GM12878 (cell line): ENCODE data around the gene HMG20B. TPM values are rescaled to one million over a fixed set of nuclear protein-coding genes. Genes with fewer than 3 reads are reported as not detected.

ENCODE experiments used
- ATF7 ChIP-seq: fragments of 450-650 bp; IDR thresholded peaks from 2 replicates; pipeline ENCODE4 v1.6.1; 2016; ENCODE audit warnings: low read depth, mild to moderate bottlenecking
- BACH1 ChIP-seq: fragments of 450-650 bp; IDR thresholded peaks from 2 replicates; pipeline ENCODE4 v1.6.1; 2017; ENCODE audit warnings: mild to moderate bottlenecking, borderline replicate concordance
- CHD4 ChIP-seq: fragments of 200-600 bp; sonication (generic); IDR thresholded peaks from 2 replicates; pipeline ENCODE4 v1.6.1; 2016; ENCODE audit warnings: mild to moderate bottlenecking
- CTCF ChIP-seq, 3 experiments: IDR thresholded peaks in 2 of 3; conservative IDR thresholded peaks in 1 of 3; 2 replicates each; pipeline ENCODE4 v1.5.1; 2011; ENCODE audit warnings: low read depth in 3 of 3, low read length in 3 of 3, mild to moderate bottlenecking in 3 of 3, control low read depth in 2 of 3, moderate library complexity in 2 of 3, inconsistent platforms in 1 of 3, mixed read lengths in 1 of 3; ENCODE audit not compliant: control insufficient read depth in 2 of 3, insufficient read depth in 1 of 3; ENCODE audit errors: extremely low read depth in 1 of 3
- EP300 ChIP-seq, 2 experiments: fragments of 150-350 bp in 1 of 2; IDR thresholded peaks; 2 replicates each; pipeline ENCODE4 v1.6.1; 2011 to 2012; ENCODE audit warnings: low read depth in 2 of 2, low read length in 2 of 2, borderline replicate concordance in 1 of 2, improper control_type of control experiment in 1 of 2, inconsistent platforms in 1 of 2; ENCODE audit not compliant: control insufficient read depth in 1 of 2
- FOS ChIP-seq: IDR thresholded peaks from 3 replicates; pipeline ENCODE4 v1.6.1; 2011; ENCODE audit warnings: borderline replicate concordance; ENCODE audit not compliant: insufficient read length; ENCODE audit errors: extremely low read depth
- GABPA ChIP-seq: IDR thresholded peaks from 2 replicates; pipeline ENCODE4 v1.6.1; 2014; ENCODE audit warnings: antibody characterized with exemption, low read depth, mild to moderate bottlenecking, inconsistent platforms
- MEF2A ChIP-seq: IDR thresholded peaks from 2 replicates; pipeline ENCODE4 v1.6.1; 2011; ENCODE audit warnings: low read depth, mild to moderate bottlenecking, low read length, moderate library complexity; ENCODE audit not compliant: insufficient read depth
- MEF2B ChIP-seq: fragments of 450-650 bp; IDR thresholded peaks from 2 replicates; pipeline ENCODE4 v1.6.1; 2018; ENCODE audit warnings: mild to moderate bottlenecking, moderate library complexity; ENCODE audit not compliant: partially characterized antibody, poor library complexity, severe bottlenecking
- MYC ChIP-seq: IDR thresholded peaks from 2 replicates; pipeline ENCODE4 v1.6.1; 2011; ENCODE audit warnings: mild to moderate bottlenecking, low read length, moderate library complexity, inconsistent platforms; ENCODE audit not compliant: insufficient read depth, insufficient replicate concordance, insufficient read length, severe bottlenecking
- NBN ChIP-seq: fragments of 450-650 bp; IDR thresholded peaks from 2 replicates; pipeline ENCODE4 v1.6.1; 2016
- NR2C1 ChIP-seq: fragments of 450-650 bp; IDR thresholded peaks from 2 replicates; pipeline ENCODE4 v1.6.1; 2017; ENCODE audit warnings: antibody characterized with exemption, mild to moderate bottlenecking, moderate library complexity
- NR2F1 ChIP-seq: fragments of 450-650 bp; conservative IDR thresholded peaks from 2 replicates; pipeline ENCODE4 v1.6.1; 2017; ENCODE audit warnings: mild to moderate bottlenecking
- POLR2A ChIP-seq: IDR thresholded peaks from 2 replicates; pipeline ENCODE4 v1.6.1; 2011; ENCODE audit warnings: low read depth, mild to moderate bottlenecking, low read length
- POLR2AphosphoS5 ChIP-seq: IDR thresholded peaks from 2 replicates; pipeline ENCODE4 v1.6.1; 2011; ENCODE audit warnings: mild to moderate bottlenecking, low read length, inconsistent platforms
- PRDM15 ChIP-seq: fragments of 450-650 bp; formaldehyde crosslinking; IDR thresholded peaks from 2 replicates; pipeline ENCODE4 v1.4.0; 2020; ENCODE audit warnings: mild to moderate bottlenecking, moderate library complexity
- SMC3 ChIP-seq: IDR thresholded peaks from 2 replicates; pipeline ENCODE4 v1.6.1; 2011; ENCODE audit warnings: low read length, improper control_type of control experiment, borderline replicate concordance
- SRF ChIP-seq, 2 experiments: IDR thresholded peaks; 2 replicates each; pipeline ENCODE4 v1.6.1; 2011; ENCODE audit warnings: low read depth in 2 of 2, low read length in 2 of 2, mild to moderate bottlenecking in 1 of 2, moderate library complexity in 1 of 2
- SUPT20H ChIP-seq: IDR thresholded peaks from 2 replicates; pipeline ENCODE4 v1.6.1; 2011; ENCODE audit warnings: low read depth, mild to moderate bottlenecking, low read length, moderate library complexity, borderline replicate concordance; ENCODE audit not compliant: control insufficient read depth
- USF1 ChIP-seq: IDR thresholded peaks from 2 replicates; pipeline ENCODE4 v1.6.1; 2011; ENCODE audit warnings: borderline replicate concordance, low read depth, mild to moderate bottlenecking, moderate library complexity, mixed read lengths, low read length; ENCODE audit not compliant: insufficient read depth; ENCODE audit errors: extremely low read length
- YBX1 ChIP-seq: fragments of 450-650 bp; IDR thresholded peaks from 2 replicates; pipeline ENCODE4 v1.6.1; 2016; ENCODE audit warnings: antibody characterized with exemption
- polyA plus RNA-seq, 11 experiments: library from polyadenylated mRNA; depleted of rRNA in 4 of 11; unstranded in 6 of 11; stranded (reverse) in 5 of 11; fragments of >200 nt; fragmentation: Nextera tagmentation in 4 of 11; fragmentation: Illumina TruSeq in 1 of 11; extraction: Ambion mirVana in 4 of 11; extraction: Trizol in 1 of 11; gene quantifications; 1 replicate in 1 of 11; 2 replicates in 10 of 11; pipeline versions ENCODE4 v1.2.1 to v1.2.3, GENCODE V29; 2011 to 2016; ENCODE audit warnings: inconsistent platforms in 2 of 11, missing spikeins in 2 of 11, low read depth in 1 of 11
- total RNA-seq, 4 experiments: library from RNA; depleted of rRNA in 3 of 4; stranded (reverse); fragments of >200 nt in 3 of 4; fragmentation: Illumina TruSeq in 1 of 4; extraction: Trizol in 1 of 4; gene quantifications; 2 replicates each; pipeline versions ENCODE4 v1.2.1 to v1.2.3, GENCODE V29; 2013 to 2021

Gene HMG20B
- total and polyA plus RNA-seq, 10 of the 15 experiments (the other 5 are each of a cell fraction or from before 2014, with no cell fraction given): 0.37 to 92.7 (median 47.0) TPM

- TF ChIP-seq SUPT20H: no peak
- peak; percentile 43; the same call in 1 of the 2 replicates for TF ChIP-seq ATF7
- peak; percentile 62; the same call in 1 of the 2 replicates for TF ChIP-seq NR2C1
- no peak for TF ChIP-seq USF1
- TF ChIP-seq YBX1: no peak
- no peak for TF ChIP-seq SMC3
- peak; percentile 98 for TF ChIP-seq MYC
- no peak for TF ChIP-seq CTCF (IDR thresholded peaks at IDR 0.05 in 2 of 3, conservative IDR thresholded peaks at IDR 0.05 in 1 of 3; ENCODE audit: control insufficient read depth in 2 of 3, extremely low read depth in 1 of 3, insufficient read depth in 1 of 3, low read depth in 3 of 3, low read length in 3 of 3)
- TF ChIP-seq GABPA: no peak
- TF ChIP-seq BACH1: peak; percentile 76; the same call in 1 of the 2 replicates
- peak; percentile 36 for TF ChIP-seq NR2F1
- TF ChIP-seq SRF (IDR thresholded peaks at IDR 0.05; ENCODE audit: low read depth in 2 of 2, low read length in 2 of 2): peak in 1 of 2 experiments; percentile 82; a peak in 1 of 4 replicates
- TF ChIP-seq POLR2A: peak; percentile 99
- TF ChIP-seq PRDM15 (CRISPR knock-in tag): no peak
- 0 out of 4 replicates have a peak, but pooled peaks of 1 of the 2 experiments have one; percentile 20 for TF ChIP-seq EP300 (IDR thresholded peaks at IDR 0.05; ENCODE audit: borderline replicate concordance in 1 of 2, control insufficient read depth in 1 of 2, low read depth in 2 of 2, low read length in 2 of 2)
- no peak for TF ChIP-seq MEF2B
- no peak for TF ChIP-seq CHD4
- peak; percentile 7 for TF ChIP-seq FOS
- TF ChIP-seq MEF2A: no peak
- TF ChIP-seq NBN: peak; percentile 97
- TF ChIP-seq POLR2AphosphoS5: peak; percentile 92
Measured at GRCh38 chr19:3626473-3627350, 54.0 kb downstream of the HMG20B start, which contains the start of gene CACTIN (continued).
